Measurements from ENCODE around the gene YPEL2.

The YPEL2 gene

GRCh38 chr17:59356543-59357218 lies 25.2 kb downstream of the YPEL2 start:
- no peak overlapping the region for H3K9ac ChIP-seq (ENCODE audit: low read depth, low read length, poor library complexity)
- no peak overlapping the region for H3K14ac ChIP-seq (ENCODE audit: low read length)
- H3K4me3 ChIP-seq (ENCODE audit: low read length in 2 of 2) = no peak overlapping the region
- H2BK12ac ChIP-seq (ENCODE audit: low read length) = no peak overlapping the region
- no peak for DNase-seq (ENCODE audit: low spot score)
- no peak overlapping the region for H3K4ac ChIP-seq (ENCODE audit: low read length)
- H3K27ac ChIP-seq (replicated peaks; ENCODE audit: low read length) = no peak overlapping the region
- H3K23ac ChIP-seq (ENCODE audit: low read depth, low read length, poor library complexity) = no peak overlapping the region
- no peak overlapping the region for H2BK120ac ChIP-seq (ENCODE audit: low read depth, low read length)
- no peak overlapping the region for H2AK5ac ChIP-seq (ENCODE audit: low read depth, low read length)
- no peak overlapping the region for H4K8ac ChIP-seq (ENCODE audit: low read depth, low read length)
- no peak overlapping the region for H4K91ac ChIP-seq (ENCODE audit: low read depth, low read length, poor library complexity)
- WGBS, 2 donors (ENCODE audit: extremely low coverage in 2 of 2, insufficient read length in 2 of 2, insufficient replicate concordance in 1 of 2) = no CpG with 5 or more reads among the region's 2 CpGs
- no peak overlapping the region for H2BK5ac ChIP-seq (ENCODE audit: low read length)
- no peak overlapping the region for H2BK15ac ChIP-seq (ENCODE audit: low read length)
- no peak overlapping the region for H3K18ac ChIP-seq (ENCODE audit: low read length)
- peaks cover 0 to 4% of the 10 kb centered on the region in 2 donors for H3K36me3 ChIP-seq (replicated peaks in 1 of 2; ENCODE audit: control insufficient read depth in 2 of 2, insufficient read depth in 2 of 2, low read length in 2 of 2)
- H2AFZ ChIP-seq (ENCODE audit: low read length) = no peak overlapping the region
- H3K4me2 ChIP-seq (ENCODE audit: insufficient read depth, low read length, poor library complexity, severe bottlenecking) = no peak overlapping the region
- H3K79me1 ChIP-seq (ENCODE audit: low read depth, low read length) = no peaks in the 10 kb centered on the region
- no peaks in the 10 kb centered on the region for H3K27me3 ChIP-seq (ENCODE audit: control insufficient read depth in 3 of 3, insufficient read depth in 3 of 3, low read depth in 1 of 3, low read length in 3 of 3)
- peaks cover 0 to 6% of the 10 kb centered on the region in 2 donors for H3K9me3 ChIP-seq (replicated peaks in 1 of 2; ENCODE audit: control insufficient read depth in 2 of 2, insufficient read depth in 1 of 2, low read depth in 1 of 2, low read length in 2 of 2)
- peaks cover 0 to 6% of the 10 kb centered on the region in 2 donors for H3K4me1 ChIP-seq (ENCODE audit: control insufficient read depth in 2 of 2, insufficient read depth in 1 of 2, low read depth in 1 of 2, low read length in 2 of 2)

- no peak overlapping the region for H2BK5ac ChIP-seq (ENCODE audit: low read length)
These were observed 25.8 kb downstream of the YPEL2 start for GRCh38 chr17:59357219-59357697.

GRCh38 chr17:59357929-59358328 lies 26.5 kb downstream of the YPEL2 start:
- Histone ChIP-seq H2BK120ac (ENCODE audit: low read depth, low read length) (no peak overlapping the region), H3K9ac (ENCODE audit: low read depth, low read length, poor library complexity) (no peak overlapping the region), H2AFZ (ENCODE audit: low read length) (no peak overlapping the region), H2AK5ac (ENCODE audit: low read depth, low read length) (no peak overlapping the region), H3K4me2 (ENCODE audit: insufficient read depth, low read length, poor library complexity, severe bottlenecking) (no peak overlapping the region), H3K4me1 (ENCODE audit: control insufficient read depth in 2 of 2, insufficient read depth in 1 of 2, low read depth in 1 of 2, low read length in 2 of 2) (peaks cover 8 to 10% of the 10 kb centered on the region in 2 donors), H3K4ac (ENCODE audit: low read length) (no peak overlapping the region), H4K91ac (ENCODE audit: low read depth, low read length, poor library complexity) (no peak overlapping the region), H3K23ac (ENCODE audit: low read depth, low read length, poor library complexity) (no peak overlapping the region), H3K18ac (ENCODE audit: low read length) (no peak overlapping the region), H3K14ac (ENCODE audit: low read length) (no peak overlapping the region), H3K79me1 (ENCODE audit: low read depth, low read length) (no peaks in the 10 kb centered on the region), H2BK12ac (ENCODE audit: low read length) (no peak overlapping the region), H3K9me3 (replicated peaks in 1 of 2; ENCODE audit: control insufficient read depth in 2 of 2, insufficient read depth in 1 of 2, low read depth in 1 of 2, low read length in 2 of 2) (peaks cover 0 to 6% of the 10 kb centered on the region in 2 donors), H2BK15ac (ENCODE audit: low read length) (no peak overlapping the region), H3K27me3 (ENCODE audit: control insufficient read depth in 3 of 3, insufficient read depth in 3 of 3, low read depth in 1 of 3, low read length in 3 of 3) (no peaks in the 10 kb centered on the region), H3K36me3 (replicated peaks in 1 of 2; ENCODE audit: control insufficient read depth in 2 of 2, insufficient read depth in 2 of 2, low read length in 2 of 2) (peaks cover 0 to 4% of the 10 kb centered on the region in 2 donors), H2BK5ac (ENCODE audit: low read length) (no peak overlapping the region), H4K8ac (ENCODE audit: low read depth, low read length) (no peak overlapping the region), H3K4me3 (ENCODE audit: low read length in 2 of 2) (no peak overlapping the region), H3K27ac (replicated peaks; ENCODE audit: low read length) (no peak overlapping the region)
- no CpG with 5 or more reads among the region's 1 CpG for WGBS, 2 donors (ENCODE audit: extremely low coverage in 2 of 2, insufficient read length in 2 of 2, insufficient replicate concordance in 1 of 2)
- no peak for DNase-seq (ENCODE audit: low spot score)

More at GRCh38 chr17:59357219-59357697, 25.8 kb downstream of the YPEL2 start:
- H3K9ac ChIP-seq (ENCODE audit: low read depth, low read length, poor library complexity) = no peak overlapping the region
- peaks cover 0 to 4% of the 10 kb centered on the region in 2 donors for H3K36me3 ChIP-seq (replicated peaks in 1 of 2; ENCODE audit: control insufficient read depth in 2 of 2, insufficient read depth in 2 of 2, low read length in 2 of 2)
- no peak overlapping the region for H2BK120ac ChIP-seq (ENCODE audit: low read depth, low read length)
- H3K27ac ChIP-seq (replicated peaks; ENCODE audit: low read length) = no peak overlapping the region
- no peak overlapping the region for H3K4me2 ChIP-seq (ENCODE audit: insufficient read depth, low read length, poor library complexity, severe bottlenecking)
- no peak overlapping the region for H4K91ac ChIP-seq (ENCODE audit: low read depth, low read length, poor library complexity)
- no peak overlapping the region for H3K14ac ChIP-seq (ENCODE audit: low read length)
- H2BK15ac ChIP-seq (ENCODE audit: low read length) = no peak overlapping the region
- no peak overlapping the region for H3K4ac ChIP-seq (ENCODE audit: low read length)
- no peaks in the 10 kb centered on the region for H3K79me1 ChIP-seq (ENCODE audit: low read depth, low read length)
- no peak overlapping the region for H4K8ac ChIP-seq (ENCODE audit: low read depth, low read length)
- DNase-seq (ENCODE audit: low spot score) = no peak
- H2BK12ac ChIP-seq (ENCODE audit: low read length) = no peak overlapping the region
- H3K18ac ChIP-seq (ENCODE audit: low read length) = no peak overlapping the region
- H3K23ac ChIP-seq (ENCODE audit: low read depth, low read length, poor library complexity) = no peak overlapping the region
- H2AFZ ChIP-seq (ENCODE audit: low read length) = no peak overlapping the region
- H3K9me3 ChIP-seq (replicated peaks in 1 of 2; ENCODE audit: control insufficient read depth in 2 of 2, insufficient read depth in 1 of 2, low read depth in 1 of 2, low read length in 2 of 2) = peaks cover 0 to 6% of the 10 kb centered on the region in 2 donors
- no peak overlapping the region for H2AK5ac ChIP-seq (ENCODE audit: low read depth, low read length)
- no peaks in the 10 kb centered on the region for H3K27me3 ChIP-seq (ENCODE audit: control insufficient read depth in 3 of 3, insufficient read depth in 3 of 3, low read depth in 1 of 3, low read length in 3 of 3)
- H3K4me3 ChIP-seq (ENCODE audit: low read length in 2 of 2) = no peak overlapping the region
- H3K4me1 ChIP-seq (ENCODE audit: control insufficient read depth in 2 of 2, insufficient read depth in 1 of 2, low read depth in 1 of 2, low read length in 2 of 2) = peaks cover 1 to 7% of the 10 kb centered on the region in 2 donors

DNA sequence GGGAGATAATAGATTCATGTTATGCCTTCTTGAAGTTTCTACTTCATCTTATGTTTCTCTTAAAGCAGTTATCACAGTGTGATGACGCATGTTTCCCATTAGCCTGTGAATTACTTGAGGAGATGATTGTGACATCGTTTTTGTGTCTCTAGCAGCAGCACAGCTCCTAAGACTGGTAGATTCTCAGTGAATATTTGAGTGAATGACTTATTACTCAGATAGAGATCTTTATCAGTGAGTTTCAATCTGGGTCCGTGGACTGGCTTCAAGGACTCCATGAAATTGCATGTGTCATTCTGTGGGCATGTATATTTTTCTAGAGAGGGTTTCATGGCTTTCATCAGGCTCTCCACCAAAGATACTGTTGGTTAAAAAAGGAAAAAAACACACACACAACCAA lies 29.9 kb downstream of the YPEL2 start:
- peaks cover 23% of the 10 kb centered on the region in 2 donors for H3K4me1 ChIP-seq (ENCODE audit: control insufficient read depth in 2 of 2, insufficient read depth in 1 of 2, low read depth in 1 of 2, low read length in 2 of 2)
- no CpG with 5 or more reads among the region's 3 CpGs for WGBS, 2 donors (ENCODE audit: extremely low coverage in 2 of 2, insufficient read length in 2 of 2, insufficient replicate concordance in 1 of 2)

More for the DNA sequence above, 29.9 kb downstream of the YPEL2 start:
- H2BK5ac ChIP-seq (ENCODE audit: low read length) = no peak overlapping the region
- no peak overlapping the region for H3K4me3 ChIP-seq (ENCODE audit: low read length in 2 of 2)
- no peak overlapping the region for H3K4ac ChIP-seq (ENCODE audit: low read length)
- H3K36me3 ChIP-seq (replicated peaks in 1 of 2; ENCODE audit: control insufficient read depth in 2 of 2, insufficient read depth in 2 of 2, low read length in 2 of 2) = no peaks in the 10 kb centered on the region
- H3K4me2 ChIP-seq (ENCODE audit: insufficient read depth, low read length, poor library complexity, severe bottlenecking) = no peak overlapping the region
- H4K91ac ChIP-seq (ENCODE audit: low read depth, low read length, poor library complexity) = no peak overlapping the region
- H3K23ac ChIP-seq (ENCODE audit: low read depth, low read length, poor library complexity) = no peak overlapping the region
- no peak overlapping the region for H3K18ac ChIP-seq (ENCODE audit: low read length)
- no peak overlapping the region for H2AK5ac ChIP-seq (ENCODE audit: low read depth, low read length)
- no peak overlapping the region for H3K9ac ChIP-seq (ENCODE audit: low read depth, low read length, poor library complexity)
- no peak overlapping the region for H2AFZ ChIP-seq (ENCODE audit: low read length)
- H3K79me1 ChIP-seq (ENCODE audit: low read depth, low read length) = no peaks in the 10 kb centered on the region
- no peaks in the 10 kb centered on the region for H3K27me3 ChIP-seq (ENCODE audit: control insufficient read depth in 3 of 3, insufficient read depth in 3 of 3, low read depth in 1 of 3, low read length in 3 of 3)
- no peak for DNase-seq (ENCODE audit: low spot score)
- H3K9me3 ChIP-seq (replicated peaks in 1 of 2; ENCODE audit: control insufficient read depth in 2 of 2, insufficient read depth in 1 of 2, low read depth in 1 of 2, low read length in 2 of 2) = peaks cover 0 to 6% of the 10 kb centered on the region in 2 donors
- no peak overlapping the region for H2BK15ac ChIP-seq (ENCODE audit: low read length)
- H2BK120ac ChIP-seq (ENCODE audit: low read depth, low read length) = no peak overlapping the region
- H4K8ac ChIP-seq (ENCODE audit: low read depth, low read length) = no peak overlapping the region
- H3K27ac ChIP-seq (replicated peaks; ENCODE audit: low read length) = no peak overlapping the region
- no peak overlapping the region for H3K14ac ChIP-seq (ENCODE audit: low read length)
- no peak overlapping the region for H2BK12ac ChIP-seq (ENCODE audit: low read length)
